ENCODE data around the gene CYP2W1.

GRCh38 chr7:963236-964078 is 19.5 kb upstream of the CYP2W1 start:
- TF ChIP-seq, protein P1, sequence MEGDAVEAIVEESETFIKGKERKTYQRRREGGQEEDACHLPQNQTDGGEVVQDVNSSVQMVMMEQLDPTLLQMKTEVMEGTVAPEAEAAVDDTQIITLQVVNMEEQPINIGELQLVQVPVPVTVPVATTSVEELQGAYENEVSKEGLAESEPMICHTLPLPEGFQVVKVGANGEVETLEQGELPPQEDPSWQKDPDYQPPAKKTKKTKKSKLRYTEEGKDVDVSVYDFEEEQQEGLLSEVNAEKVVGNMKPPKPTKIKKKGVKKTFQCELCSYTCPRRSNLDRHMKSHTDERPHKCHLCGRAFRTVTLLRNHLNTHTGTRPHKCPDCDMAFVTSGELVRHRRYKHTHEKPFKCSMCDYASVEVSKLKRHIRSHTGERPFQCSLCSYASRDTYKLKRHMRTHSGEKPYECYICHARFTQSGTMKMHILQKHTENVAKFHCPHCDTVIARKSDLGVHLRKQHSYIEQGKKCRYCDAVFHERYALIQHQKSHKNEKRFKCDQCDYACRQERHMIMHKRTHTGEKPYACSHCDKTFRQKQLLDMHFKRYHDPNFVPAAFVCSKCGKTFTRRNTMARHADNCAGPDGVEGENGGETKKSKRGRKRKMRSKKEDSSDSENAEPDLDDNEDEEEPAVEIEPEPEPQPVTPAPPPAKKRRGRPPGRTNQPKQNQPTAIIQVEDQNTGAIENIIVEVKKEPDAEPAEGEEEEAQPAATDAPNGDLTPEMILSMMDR (IDR thresholded peaks at IDR 0.05), result no peak
- TF ChIP-seq POLR2A (IDR thresholded peaks at IDR 0.05) (no peak), POLR2AphosphoS5 (IDR thresholded peaks at IDR 0.05; ENCODE audit: insufficient read depth in 1 of 2, low read depth in 1 of 2) (no peak)

All from vagina (tissue), 2 donors.